Hematopoietic multipotent progenitor cell treated with erythropoietin and hydrocortisone succinate and interleukin-3 and kit ligand, for 6 days (in vitro differentiated cells): Measurements from ENCODE around the gene ENTPD6.
A peak's percentile ranks its signal among the peaks of the same experiment; 100 is the strongest.

Source experiments
- DNase-seq: peaks from one replicate; pipeline ENCODE4 v3.0.0-alpha.2; 2015

Gene ENTPD6

GRCh38 chr20:25211273-25211672, 15.8 kb downstream of the ENTPD6 start:
- DNase-seq = no peak

- no peak for DNase-seq
Measured at GRCh38 chr20:25212242-25212641, 16.7 kb downstream of the ENTPD6 start.

- DNase-seq = no peak
Measured at GRCh38 chr20:25213566-25214425, 18.3 kb downstream of the ENTPD6 start.

- DNase-seq = no peak
Measured at GRCh38 chr20:25214426-25214790, 18.9 kb downstream of the ENTPD6 start.

- DNase-seq = no peak
Measured at GRCh38 chr20:25214819-25215218, 19.3 kb downstream of the ENTPD6 start.

- DNase-seq = no peak
Measured at GRCh38 chr20:25215521-25215920, 20.0 kb downstream of the ENTPD6 start.

GRCh38 chr20:25216199-25216945, 20.9 kb downstream of the ENTPD6 start:
- DNase-seq = no peak

- no peak for DNase-seq
Measured at GRCh38 chr20:25217161-25218108, 21.9 kb downstream of the ENTPD6 start.

GRCh38 chr20:25218109-25218486, 22.6 kb downstream of the ENTPD6 start:
- DNase-seq = no peak

GRCh38 chr20:25218492-25218891, 23.0 kb downstream of the ENTPD6 start:
- DNase-seq = no peak

GRCh38 chr20:25219365-25219764, 23.9 kb downstream of the ENTPD6 start:
- no peak for DNase-seq

GRCh38 chr20:25220021-25220730, 24.7 kb downstream of the ENTPD6 start:
- DNase-seq = peak; percentile 22

GRCh38 chr20:25220810-25221591, 25.5 kb downstream of the ENTPD6 start:
- no peak for DNase-seq

- no peak for DNase-seq
Measured at GRCh38 chr20:25221592-25222460, 26.3 kb downstream of the ENTPD6 start.

- DNase-seq = no peak
Measured at GRCh38 chr20:25222461-25223178, 27.1 kb downstream of the ENTPD6 start.

- peak; percentile 56 for DNase-seq
Measured at GRCh38 chr20:25223179-25223661, 27.7 kb downstream of the ENTPD6 start.

- no peak for DNase-seq
Measured at GRCh38 chr20:25223765-25224720, 28.5 kb downstream of the ENTPD6 start.

- no peak for DNase-seq
Measured at GRCh38 chr20:25224941-25225340, 29.4 kb downstream of the ENTPD6 start.
